ENCODE measurements around the gene DDIT3. TPM values are rescaled to one million over a fixed set of nuclear protein-coding genes. Genes with fewer than 3 reads are reported as not detected.
A peak's percentile ranks its signal among the peaks of the same experiment; 100 is the strongest.

DDIT3 gene
- total and polyA plus RNA-seq, 2 experiments from 2014 or later, result 33.8 to 44.2 TPM

DNA sequence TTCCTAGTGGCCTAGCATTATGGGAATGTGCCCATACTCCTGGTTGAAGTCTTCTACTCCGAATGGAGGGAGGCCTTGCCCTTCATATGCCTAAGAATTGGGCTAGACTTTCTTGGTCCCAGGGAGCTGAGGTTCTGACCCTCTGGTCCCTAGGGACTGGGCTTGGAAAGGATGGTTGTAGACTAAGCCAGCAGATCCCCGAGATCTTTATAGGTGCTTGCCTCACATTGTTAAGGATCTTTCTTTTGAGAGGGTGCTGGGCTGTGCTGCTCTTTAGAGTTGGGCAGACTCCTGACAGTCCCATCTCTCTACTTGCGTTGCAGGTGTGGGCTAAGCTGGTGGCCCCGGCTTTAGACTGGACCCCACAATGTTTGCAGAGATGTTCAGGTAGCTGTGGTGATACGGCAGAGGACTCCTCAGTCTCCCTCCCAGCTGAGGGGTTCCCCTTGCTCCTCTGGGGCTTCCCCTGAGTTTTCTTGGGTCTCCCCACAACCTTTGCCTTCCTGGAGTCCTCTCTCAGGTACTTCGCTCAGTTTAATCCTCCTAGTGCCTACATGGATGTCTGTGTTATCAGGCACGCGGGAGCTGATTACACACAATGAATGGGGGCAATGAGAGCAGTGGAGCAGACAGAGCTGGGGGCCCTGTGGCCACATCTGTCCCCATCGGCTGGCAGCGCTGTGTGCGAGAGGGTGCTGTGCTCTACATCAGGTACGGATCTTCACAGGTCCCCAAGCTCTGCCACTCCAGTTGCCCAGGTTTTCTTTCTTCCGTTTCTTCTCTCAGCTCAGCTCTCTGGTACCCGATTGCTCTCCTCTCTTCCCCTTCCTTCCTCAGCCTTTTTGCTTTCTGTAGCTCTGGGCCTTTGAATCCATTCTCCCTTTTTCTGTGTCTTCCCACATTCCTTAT is 3.6 kb upstream of the DDIT3 start:
- Histone ChIP-seq H3K4me3 (peak overlapping the region; percentile 45), H3K9me3 (ENCODE audit: low read depth) (no peaks in the 10 kb centered on the region), H3K27me3 (no peaks in the 10 kb centered on the region), H3K27ac (peak overlapping the region; percentile 98), H3K4me1 (ENCODE audit: low read depth) (peaks cover 29% of the 10 kb centered on the region), H3K36me3 (peaks cover 16% of the 10 kb centered on the region)
- TF ChIP-seq, protein P1, sequence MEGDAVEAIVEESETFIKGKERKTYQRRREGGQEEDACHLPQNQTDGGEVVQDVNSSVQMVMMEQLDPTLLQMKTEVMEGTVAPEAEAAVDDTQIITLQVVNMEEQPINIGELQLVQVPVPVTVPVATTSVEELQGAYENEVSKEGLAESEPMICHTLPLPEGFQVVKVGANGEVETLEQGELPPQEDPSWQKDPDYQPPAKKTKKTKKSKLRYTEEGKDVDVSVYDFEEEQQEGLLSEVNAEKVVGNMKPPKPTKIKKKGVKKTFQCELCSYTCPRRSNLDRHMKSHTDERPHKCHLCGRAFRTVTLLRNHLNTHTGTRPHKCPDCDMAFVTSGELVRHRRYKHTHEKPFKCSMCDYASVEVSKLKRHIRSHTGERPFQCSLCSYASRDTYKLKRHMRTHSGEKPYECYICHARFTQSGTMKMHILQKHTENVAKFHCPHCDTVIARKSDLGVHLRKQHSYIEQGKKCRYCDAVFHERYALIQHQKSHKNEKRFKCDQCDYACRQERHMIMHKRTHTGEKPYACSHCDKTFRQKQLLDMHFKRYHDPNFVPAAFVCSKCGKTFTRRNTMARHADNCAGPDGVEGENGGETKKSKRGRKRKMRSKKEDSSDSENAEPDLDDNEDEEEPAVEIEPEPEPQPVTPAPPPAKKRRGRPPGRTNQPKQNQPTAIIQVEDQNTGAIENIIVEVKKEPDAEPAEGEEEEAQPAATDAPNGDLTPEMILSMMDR (IDR thresholded peaks at IDR 0.05; ENCODE audit: low read depth, low read length), result no peak
- DNase-seq (ENCODE audit: low read depth in 1 of 2, low spot score in 1 of 2), result no peak

DNA sequence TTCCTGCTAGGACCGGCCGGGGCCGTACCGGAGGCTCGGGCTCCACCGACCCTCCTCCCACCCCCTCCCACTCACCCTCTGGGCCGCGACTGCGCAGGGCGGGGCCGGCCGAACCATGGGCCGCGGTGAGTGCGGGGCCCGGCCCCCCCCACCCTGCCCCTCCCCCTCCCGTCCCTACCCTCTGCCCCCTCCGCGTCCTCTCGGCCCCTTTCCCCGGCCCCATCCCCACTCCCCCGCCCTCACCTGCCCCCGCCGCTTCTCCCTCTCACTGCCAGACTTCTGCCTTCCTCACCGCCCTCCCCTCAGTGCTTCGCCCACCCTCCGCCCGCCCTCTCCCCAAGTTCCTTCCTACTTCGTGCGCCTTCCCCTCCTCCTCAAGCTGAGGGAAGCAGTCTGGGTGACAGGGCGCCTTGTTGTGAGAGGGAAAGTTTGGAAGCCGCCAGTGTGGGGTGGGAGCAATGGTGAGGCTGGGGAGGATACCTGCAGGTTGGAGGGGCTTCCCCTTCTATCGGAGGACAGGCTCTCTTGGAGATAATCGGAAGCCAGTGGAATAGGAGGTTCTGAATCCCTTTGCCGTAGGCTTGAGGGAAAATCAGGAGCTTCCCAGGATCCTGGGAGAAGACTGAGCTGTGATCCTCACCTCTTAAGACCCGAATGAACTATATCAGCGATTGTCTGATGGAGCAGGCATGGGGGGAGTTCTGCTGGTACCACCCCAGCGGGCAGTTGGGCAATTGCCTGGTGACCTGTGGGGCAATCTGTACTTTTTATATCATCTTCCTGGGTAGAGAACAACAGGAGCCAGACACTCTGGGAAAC is 2.8 kb upstream of the DDIT3 start:
- H3K9me3 ChIP-seq (ENCODE audit: low read depth), result no peaks in the 10 kb centered on the region
- peaks cover 36% of the 10 kb centered on the region for H3K4me1 ChIP-seq (ENCODE audit: low read depth)
- TF ChIP-seq, protein P1 (IDR thresholded peaks at IDR 0.05; ENCODE audit: low read depth, low read length), result no peak

DNA sequence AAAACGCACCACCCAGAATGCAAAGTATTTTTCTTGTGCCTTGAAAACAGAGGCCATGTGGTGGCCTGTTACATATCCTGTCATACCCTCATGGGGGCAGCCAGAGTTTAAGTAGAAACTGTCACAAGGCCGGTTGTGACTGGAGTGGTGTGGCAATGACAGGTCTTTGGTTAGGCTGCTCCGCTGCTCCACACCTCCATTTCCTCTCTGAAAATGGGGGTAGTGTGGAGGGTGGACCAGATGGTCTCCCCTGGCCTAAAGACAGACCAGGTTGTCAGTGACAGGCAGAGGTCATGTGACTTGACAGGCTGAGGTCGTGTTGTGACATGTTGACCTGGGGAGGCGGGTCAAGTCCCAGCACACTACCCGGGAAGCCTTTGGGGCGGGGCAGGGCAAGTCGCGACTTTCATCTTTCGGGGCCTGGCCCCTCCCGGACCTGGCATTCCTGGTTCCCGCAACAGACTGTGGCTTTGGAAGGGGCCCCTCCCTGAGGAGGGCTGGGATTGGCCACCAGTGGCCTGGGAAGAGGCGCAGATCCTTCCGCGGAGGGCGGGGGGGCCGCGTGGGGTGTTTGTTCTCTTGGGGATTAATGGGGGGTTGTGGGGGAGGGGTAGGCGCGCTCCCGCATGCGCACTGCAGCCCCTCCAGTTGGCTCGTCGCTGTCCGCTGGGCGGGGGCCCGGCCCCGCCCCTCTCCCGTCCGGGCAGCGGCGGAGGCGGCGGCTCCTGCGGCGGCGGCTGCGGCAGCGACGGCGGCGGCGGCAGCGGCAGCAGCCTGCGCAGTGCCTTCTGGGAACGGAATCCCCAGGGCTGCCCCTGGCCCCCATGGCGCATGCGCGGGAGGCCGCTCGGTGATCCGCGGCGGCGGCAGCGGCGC is 1.9 kb upstream of the DDIT3 start, which contains the start of gene MBD6:
Gene MBD6 (plus strand): TSS at position 814 of the 876 bp plus-strand sequence. CDS start 1,480 bp downstream, outside the sequence.
- H3K36me3 ChIP-seq, result peaks cover 3% of the 10 kb centered on the region
- TF ChIP-seq, protein P1 (IDR thresholded peaks at IDR 0.05; ENCODE audit: low read depth, low read length), result no peak

More for the DNA sequence above, 2.8 kb upstream of the DDIT3 start:
- Histone ChIP-seq H3K27me3 (no peaks in the 10 kb centered on the region), H3K4me3 (peak overlapping the region; percentile 45), H3K27ac (peak overlapping the region; percentile 98), H3K36me3 (peaks cover 7% of the 10 kb centered on the region)
- DNase-seq (ENCODE audit: low read depth in 1 of 2, low spot score in 1 of 2), result peak; percentile 72 to 73

DNA sequence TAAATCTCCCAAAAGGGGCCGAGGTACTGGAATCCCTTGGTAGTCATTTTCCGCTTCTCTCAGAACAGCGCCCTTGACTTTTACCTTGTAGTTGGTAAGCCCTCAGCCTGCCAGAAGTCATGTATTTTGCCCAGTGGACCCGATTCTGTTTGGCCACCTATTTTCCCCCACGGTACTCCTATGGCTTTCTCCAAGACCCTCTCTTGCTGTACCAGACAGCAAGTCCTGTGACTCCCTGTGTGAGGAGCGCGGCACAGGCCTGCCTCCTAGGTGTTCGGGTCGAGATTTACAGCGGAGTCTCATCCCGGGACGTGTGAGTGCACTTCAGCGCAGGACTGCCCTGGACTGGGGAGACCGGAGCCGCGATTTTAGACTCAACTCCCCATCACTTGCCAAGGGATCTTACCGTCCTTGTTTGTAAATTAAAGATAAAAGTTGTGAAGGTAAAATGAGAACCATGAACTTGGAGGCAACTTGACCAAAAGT is 1.3 kb upstream of the DDIT3 start:
- peak overlapping the region; percentile 45 for H3K4me3 ChIP-seq
- H3K27me3 ChIP-seq, result no peaks in the 10 kb centered on the region
- TF ChIP-seq, protein P1 (IDR thresholded peaks at IDR 0.05; ENCODE audit: low read depth, low read length), result peak; percentile 16
- no peaks in the 10 kb centered on the region for H3K9me3 ChIP-seq (ENCODE audit: low read depth)
- H3K27ac ChIP-seq, result peak overlapping the region; percentile 98
- peaks cover 37% of the 10 kb centered on the region for H3K4me1 ChIP-seq (ENCODE audit: low read depth)
- peaks cover 10% of the 10 kb centered on the region for H3K36me3 ChIP-seq
- DNase-seq (ENCODE audit: low read depth in 1 of 2, low spot score in 1 of 2), result peak; percentile 58 to 69

More for the DNA sequence above, 1.9 kb upstream of the DDIT3 start, which contains the start of gene MBD6:
- Histone ChIP-seq H3K4me3 (peak within 1 kb of the TSS; percentile 45), H3K4me1 (ENCODE audit: low read depth) (peaks cover 37% of the 10 kb centered on the region), H3K27ac (peak within 1 kb of the TSS; percentile 98), H3K27me3 (no peaks in the 10 kb centered on the region), H3K9me3 (ENCODE audit: low read depth) (no peaks in the 10 kb centered on the region)
- DNase-seq (ENCODE audit: low read depth in 1 of 2, low spot score in 1 of 2), result peak; percentile 95 to 96

DNA sequence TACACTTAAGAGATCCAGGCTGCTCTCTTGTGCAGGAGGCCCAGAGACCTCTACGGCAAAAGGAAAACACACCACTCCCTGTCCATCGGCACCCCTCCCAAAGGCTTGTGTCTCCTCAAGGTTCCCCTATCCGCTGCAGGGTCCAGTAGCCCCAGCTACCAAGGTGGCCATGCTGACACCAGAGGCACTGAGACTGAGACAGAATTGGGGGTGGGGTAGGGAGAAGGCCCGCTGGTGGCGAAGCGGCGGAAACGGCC is 590 bp downstream of the DDIT3 start:
- DNase-seq (ENCODE audit: low read depth in 1 of 2, low spot score in 1 of 2), result no peak
- Histone ChIP-seq H3K36me3 (peaks cover 28% of the 10 kb centered on the region), H3K9me3 (ENCODE audit: low read depth) (no peaks in the 10 kb centered on the region), H3K27ac (peak overlapping the region; percentile 99), H3K4me1 (ENCODE audit: low read depth) (peaks cover 35% of the 10 kb centered on the region), H3K4me3 (peak overlapping the region; percentile 80), H3K27me3 (no peaks in the 10 kb centered on the region)
- TF ChIP-seq, protein P1 (IDR thresholded peaks at IDR 0.05; ENCODE audit: low read depth, low read length), result no peak

All from cardiac muscle cell (in vitro differentiated cells and primary cell).